A549 (cell line): ENCODE measurements around the gene GCKR.

Experiments used
- CEBPB ChIP-seq, 2 experiments: fragments of >200 bp in 1 of 2; sonication (Bioruptor Twin) in 1 of 2; formaldehyde crosslinking in 1 of 2; IDR thresholded peaks; 2 replicates each; pipeline ENCODE4 v1.6.1; 2012 to 2016
- CHD2 ChIP-seq: fragments of 150-350 bp; IDR thresholded peaks from 2 replicates; pipeline ENCODE4 v1.6.1; 2014; ENCODE audit warnings: low read length; ENCODE audit not compliant: partially characterized antibody
- CHD4 ChIP-seq: fragments of 200-600 bp; sonication (generic); IDR thresholded peaks from 2 replicates; pipeline ENCODE4 v1.6.1; 2016; ENCODE audit warnings: antibody characterized with exemption, mild to moderate bottlenecking, borderline replicate concordance
- CTCF ChIP-seq: fragments of >200 bp; sonication (Bioruptor Twin); formaldehyde crosslinking; IDR thresholded peaks from 3 replicates; pipeline ENCODE4 v1.5.1; 2016
- EP300 ChIP-seq, 2 experiments: fragments of >200 bp; sonication (Bioruptor Twin); formaldehyde crosslinking; IDR thresholded peaks; 2 replicates in 1 of 2; 3 replicates in 1 of 2; pipeline ENCODE4 v1.6.1; 2016 to 2017
- HMGXB4 ChIP-seq: fragments of 250-450 bp; sonication (Bioruptor Pico); IDR thresholded peaks from 2 replicates; pipeline ENCODE4 v1.5.0; 2021; ENCODE audit warnings: mild to moderate bottlenecking, moderate library complexity, borderline replicate concordance
- MYC ChIP-seq: IDR thresholded peaks from 2 replicates; pipeline ENCODE4 v1.6.1; 2012; ENCODE audit warnings: mild to moderate bottlenecking, inconsistent platforms, low read length, improper control_type of control experiment, borderline replicate concordance
- SREBF2 ChIP-seq: fragments of 450-650 bp; IDR thresholded peaks from 2 replicates; pipeline ENCODE4 v1.6.1; 2014; ENCODE audit warnings: mild to moderate bottlenecking, moderate library complexity
- ZFP36 ChIP-seq: fragments of 450-650 bp; IDR thresholded peaks from 2 replicates; pipeline ENCODE4 v1.6.1; 2014; ENCODE audit warnings: borderline replicate concordance; ENCODE audit not compliant: partially characterized antibody

- no peak for TF ChIP-seq CTCF
- TF ChIP-seq CHD4, result no peak
- no peak for TF ChIP-seq EP300 (IDR thresholded peaks at IDR 0.05)
- TF ChIP-seq MYC, result no peak
- no peak for TF ChIP-seq SREBF2
- TF ChIP-seq CHD2, result no peak
- no peak for TF ChIP-seq ZFP36
- TF ChIP-seq HMGXB4 (CRISPR knock-in tag), result no peak
- TF ChIP-seq CEBPB (IDR thresholded peaks at IDR 0.05), result no peak
Measured at GRCh38 chr2:27552941-27553340, 56.3 kb downstream of the GCKR start.
